Measurements from ENCODE around the gene SEMA3C. TPM values are rescaled to one million over a fixed set of nuclear protein-coding genes. Genes with fewer than 3 reads are reported as not detected.

Gene SEMA3C
- total and polyA plus RNA-seq, 12 donors: 2.4 to 20.5 (median 6.2) TPM

DNA sequence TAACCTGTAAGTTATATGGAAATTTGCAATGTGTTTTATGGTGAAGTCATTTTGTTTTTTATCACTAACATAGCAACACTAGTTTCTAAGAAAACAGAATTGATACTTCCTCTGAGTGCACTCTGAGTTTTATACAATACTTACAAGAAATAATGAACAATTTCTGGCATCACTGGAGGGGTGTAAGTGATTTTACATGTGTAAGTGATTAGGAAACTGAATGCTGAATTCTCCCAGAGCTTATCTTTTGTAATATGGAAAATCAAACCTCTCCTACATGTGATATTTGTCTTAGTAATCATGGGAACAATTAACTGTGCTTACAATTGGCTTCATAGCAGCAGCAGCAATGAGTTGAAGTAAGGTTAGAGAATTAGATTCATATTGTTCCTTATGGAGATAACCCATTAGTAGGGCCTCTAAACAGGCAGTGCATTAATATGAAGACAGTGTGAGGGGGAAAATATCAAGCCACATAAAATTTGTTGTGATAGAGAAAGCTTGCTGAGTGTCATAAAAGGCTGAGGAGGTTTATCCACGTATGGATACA lies 37.4 kb downstream of the SEMA3C start:
- TF ChIP-seq POLR2A (IDR thresholded peaks at IDR 0.05) (no peak), CTCF (IDR thresholded peaks at IDR 0.05) (no peak)
- intact Hi-C loops (cut with DNase I): no loop called here
- Histone ChIP-seq H3K27ac (no peak overlapping the region), H3K4me3 (no peak overlapping the region), H3K36me3 (replicated peaks in 1 of 2) (no peaks in the 10 kb centered on the region), H3K27me3 (no peaks in the 10 kb centered on the region), H3K9me3 (replicated peaks in 1 of 3) (no peaks in the 10 kb centered on the region), H3K4me1 (replicated peaks in 1 of 2) (peaks cover 3 to 17% of the 10 kb centered on the region in 2 donors)
- WGBS, 4 donors: 79 to 93% (median 84%) methylated on average over 1 of the region's 1 CpG
- no peak for DNase-seq

GRCh38 chr7:80879849-80880248 lies 39.0 kb downstream of the SEMA3C start:
- Histone ChIP-seq H3K27ac (no peak overlapping the region), H3K36me3 (replicated peaks in 1 of 2) (no peaks in the 10 kb centered on the region), H3K9me3 (replicated peaks in 1 of 3) (no peaks in the 10 kb centered on the region), H3K4me1 (replicated peaks in 1 of 2) (peaks cover 3 to 17% of the 10 kb centered on the region in 2 donors), H3K4me3 (no peak overlapping the region), H3K27me3 (no peaks in the 10 kb centered on the region)
- no peak for DNase-seq
- 75 to 91% (median 85%) methylated on average over 5 of the region's 5 CpGs for WGBS, 4 donors
- TF ChIP-seq CTCF (IDR thresholded peaks at IDR 0.05) (no peak), POLR2A (IDR thresholded peaks at IDR 0.05) (no peak)
- intact Hi-C loops (cut with DNase I): no loop called here

GRCh38 chr7:80876894-80877414 lies 41.9 kb downstream of the SEMA3C start:
- no peaks in the 10 kb centered on the region for H3K4me1 ChIP-seq (replicated peaks in 1 of 2)
- no peaks in the 10 kb centered on the region for H3K9me3 ChIP-seq (replicated peaks in 1 of 3)
- H3K27me3 ChIP-seq: no peaks in the 10 kb centered on the region
- H3K4me3 ChIP-seq: no peak overlapping the region
- intact Hi-C loops (cut with DNase I): no loop called here
- H3K36me3 ChIP-seq (replicated peaks in 1 of 2): no peaks in the 10 kb centered on the region
- TF ChIP-seq POLR2A (IDR thresholded peaks at IDR 0.05) (no peak), CTCF (IDR thresholded peaks at IDR 0.05) (no peak)
- DNase-seq: no peak
- WGBS, 4 donors: 49 to 67% (median 59%) methylated on average over 5 of the region's 5 CpGs
- no peak overlapping the region for H3K27ac ChIP-seq

DNA sequence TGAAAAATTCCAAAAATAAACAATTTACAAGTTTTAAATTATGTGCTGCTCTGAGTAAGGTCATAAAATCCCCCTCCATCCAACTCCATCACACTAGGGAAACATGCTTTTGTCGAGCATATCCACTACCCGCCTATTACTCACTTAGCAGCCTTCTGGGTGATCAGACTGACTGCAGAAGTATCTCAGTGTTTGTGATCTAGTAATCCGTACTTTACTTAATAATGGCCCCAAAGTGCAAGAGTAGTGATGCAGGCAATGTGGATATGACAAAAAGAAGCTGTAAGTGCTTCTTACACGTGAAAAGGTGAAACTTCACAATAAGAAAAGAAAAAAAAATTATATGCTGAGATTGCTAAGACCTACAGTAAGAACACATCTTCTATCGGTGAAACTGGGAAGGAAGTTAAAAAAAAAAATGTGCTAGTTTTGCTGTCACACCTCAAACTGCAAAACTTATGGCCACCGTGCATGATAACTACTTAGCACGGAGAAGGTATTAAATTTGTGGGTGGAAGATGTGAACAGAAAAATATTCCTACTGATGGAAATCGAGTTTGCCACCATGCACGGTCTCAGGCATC lies 43.2 kb downstream of the SEMA3C start:
- H3K27me3 ChIP-seq: no peaks in the 10 kb centered on the region
- no peak for DNase-seq
- H3K4me1 ChIP-seq (replicated peaks in 1 of 2): no peaks in the 10 kb centered on the region
- TF ChIP-seq POLR2A (IDR thresholded peaks at IDR 0.05) (no peak), CTCF (IDR thresholded peaks at IDR 0.05) (no peak)
- no peak overlapping the region for H3K4me3 ChIP-seq
- WGBS, 4 donors: 75 to 80% (median 79%) methylated on average over 9 of the region's 9 CpGs
- no peaks in the 10 kb centered on the region for H3K36me3 ChIP-seq (replicated peaks in 1 of 2)
- intact Hi-C loops (cut with DNase I): no loop called here
- no peaks in the 10 kb centered on the region for H3K9me3 ChIP-seq (replicated peaks in 1 of 3)
- no peak overlapping the region for H3K27ac ChIP-seq
